WTC11 (cell line): ENCODE measurements around the gene C1orf174.

Experiments
- FOXJ3 ChIP-seq: sonication (generic); formaldehyde crosslinking; IDR thresholded peaks from 2 replicates; pipeline ENCODE4 v1.9.0; 2021; ENCODE audit warnings: missing genetic modification reagents, mild to moderate bottlenecking, borderline replicate concordance
- NR1H2 ChIP-seq: sonication (generic); formaldehyde crosslinking; IDR thresholded peaks from 2 replicates; pipeline ENCODE4 v1.9.0; 2021; ENCODE audit warnings: mild to moderate bottlenecking, moderate library complexity, missing genetic modification reagents
- ZNF121 ChIP-seq: sonication (generic); formaldehyde crosslinking; IDR thresholded peaks from 2 replicates; pipeline ENCODE4 v1.8.0; 2023; ENCODE audit warnings: missing genetic modification reagents
- ZNF423 ChIP-seq: fragments of 250-450 bp; sonication (Bioruptor Pico); IDR thresholded peaks from 2 replicates; pipeline ENCODE4 v2.1.2; 2022; ENCODE audit warnings: mild to moderate bottlenecking, moderate library complexity
- TF ChIP-seq, protein P1 (sequence below): sonication (generic); formaldehyde crosslinking; IDR thresholded peaks from 2 replicates; pipeline ENCODE4 v1.8.1; 2023; ENCODE audit warnings: mild to moderate bottlenecking, missing genetic modification reagents, moderate library complexity
- TF ChIP-seq, protein P2 (sequence below): sonication (generic); formaldehyde crosslinking; conservative IDR thresholded peaks from 2 replicates; pipeline ENCODE4 v1.8.1; 2022; ENCODE audit warnings: mild to moderate bottlenecking, missing genetic modification reagents
- TF ChIP-seq, protein P3 (sequence below): sonication (generic); formaldehyde crosslinking; IDR thresholded peaks from 2 replicates; pipeline ENCODE4 v1.8.1; 2022; ENCODE audit warnings: low read depth, missing genetic modification reagents, borderline replicate concordance
- TF ChIP-seq, protein P4 (sequence below): sonication (generic); formaldehyde crosslinking; IDR thresholded peaks from 2 replicates; pipeline ENCODE4 v1.8.0; 2022; ENCODE audit warnings: mild to moderate bottlenecking, missing genetic modification reagents
- TF ChIP-seq, protein P5 (sequence below): fragments of 200-600 bp; IDR thresholded peaks from 2 replicates; pipeline ENCODE4 v1.8.0; 2022; ENCODE audit warnings: antibody characterized with exemption
- TF ChIP-seq, protein P6 (sequence below): sonication (generic); formaldehyde crosslinking; IDR thresholded peaks from 2 replicates; pipeline ENCODE4 v1.8.0; 2022; ENCODE audit warnings: mild to moderate bottlenecking, missing genetic modification reagents

DNA sequence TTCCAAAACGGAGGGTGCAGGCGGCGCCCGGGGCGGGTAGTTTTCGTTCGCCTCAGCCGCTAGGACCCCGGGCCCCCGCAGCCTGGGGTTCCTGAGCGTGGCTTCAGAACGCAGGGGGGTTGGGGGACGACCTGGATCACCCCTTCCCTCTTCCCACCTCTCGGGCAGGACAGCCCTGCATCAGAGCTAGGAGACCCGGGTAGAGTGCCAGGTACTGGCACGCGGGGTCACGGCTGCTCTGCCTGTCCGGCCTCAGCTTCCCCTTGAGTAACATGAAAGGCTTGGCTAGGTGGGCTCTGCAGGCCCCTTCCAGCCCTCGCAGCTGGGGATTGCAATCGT is 42.3 kb downstream of the C1orf174 start:
- TF ChIP-seq, protein P1, sequence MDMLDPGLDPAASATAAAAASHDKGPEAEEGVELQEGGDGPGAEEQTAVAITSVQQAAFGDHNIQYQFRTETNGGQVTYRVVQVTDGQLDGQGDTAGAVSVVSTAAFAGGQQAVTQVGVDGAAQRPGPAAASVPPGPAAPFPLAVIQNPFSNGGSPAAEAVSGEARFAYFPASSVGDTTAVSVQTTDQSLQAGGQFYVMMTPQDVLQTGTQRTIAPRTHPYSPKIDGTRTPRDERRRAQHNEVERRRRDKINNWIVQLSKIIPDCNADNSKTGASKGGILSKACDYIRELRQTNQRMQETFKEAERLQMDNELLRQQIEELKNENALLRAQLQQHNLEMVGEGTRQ (CRISPR knock-in tag): no peak
- TF ChIP-seq, protein P2, sequence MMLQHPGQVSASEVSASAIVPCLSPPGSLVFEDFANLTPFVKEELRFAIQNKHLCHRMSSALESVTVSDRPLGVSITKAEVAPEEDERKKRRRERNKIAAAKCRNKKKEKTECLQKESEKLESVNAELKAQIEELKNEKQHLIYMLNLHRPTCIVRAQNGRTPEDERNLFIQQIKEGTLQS (CRISPR knock-in tag): no peak
- TF ChIP-seq, protein P3, sequence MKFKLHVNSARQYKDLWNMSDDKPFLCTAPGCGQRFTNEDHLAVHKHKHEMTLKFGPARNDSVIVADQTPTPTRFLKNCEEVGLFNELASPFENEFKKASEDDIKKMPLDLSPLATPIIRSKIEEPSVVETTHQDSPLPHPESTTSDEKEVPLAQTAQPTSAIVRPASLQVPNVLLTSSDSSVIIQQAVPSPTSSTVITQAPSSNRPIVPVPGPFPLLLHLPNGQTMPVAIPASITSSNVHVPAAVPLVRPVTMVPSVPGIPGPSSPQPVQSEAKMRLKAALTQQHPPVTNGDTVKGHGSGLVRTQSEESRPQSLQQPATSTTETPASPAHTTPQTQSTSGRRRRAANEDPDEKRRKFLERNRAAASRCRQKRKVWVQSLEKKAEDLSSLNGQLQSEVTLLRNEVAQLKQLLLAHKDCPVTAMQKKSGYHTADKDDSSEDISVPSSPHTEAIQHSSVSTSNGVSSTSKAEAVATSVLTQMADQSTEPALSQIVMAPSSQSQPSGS (CRISPR knock-in tag): no peak
- TF ChIP-seq ZNF121 (CRISPR knock-in tag) (no peak), ZNF423 (CRISPR knock-in tag) (no peak), NR1H2 (CRISPR knock-in tag) (no peak), FOXJ3 (CRISPR knock-in tag) (no peak)
- TF ChIP-seq, protein P4, sequence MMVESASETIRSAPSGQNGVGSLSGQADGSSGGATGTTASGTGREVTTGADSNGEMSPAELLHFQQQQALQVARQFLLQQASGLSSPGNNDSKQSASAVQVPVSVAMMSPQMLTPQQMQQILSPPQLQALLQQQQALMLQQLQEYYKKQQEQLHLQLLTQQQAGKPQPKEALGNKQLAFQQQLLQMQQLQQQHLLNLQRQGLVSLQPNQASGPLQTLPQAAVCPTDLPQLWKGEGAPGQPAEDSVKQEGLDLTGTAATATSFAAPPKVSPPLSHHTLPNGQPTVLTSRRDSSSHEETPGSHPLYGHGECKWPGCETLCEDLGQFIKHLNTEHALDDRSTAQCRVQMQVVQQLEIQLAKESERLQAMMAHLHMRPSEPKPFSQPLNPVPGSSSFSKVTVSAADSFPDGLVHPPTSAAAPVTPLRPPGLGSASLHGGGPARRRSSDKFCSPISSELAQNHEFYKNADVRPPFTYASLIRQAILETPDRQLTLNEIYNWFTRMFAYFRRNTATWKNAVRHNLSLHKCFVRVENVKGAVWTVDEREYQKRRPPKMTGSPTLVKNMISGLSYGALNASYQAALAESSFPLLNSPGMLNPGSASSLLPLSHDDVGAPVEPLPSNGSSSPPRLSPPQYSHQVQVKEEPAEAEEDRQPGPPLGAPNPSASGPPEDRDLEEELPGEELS (CRISPR knock-in tag): no peak
- TF ChIP-seq, protein P5, sequence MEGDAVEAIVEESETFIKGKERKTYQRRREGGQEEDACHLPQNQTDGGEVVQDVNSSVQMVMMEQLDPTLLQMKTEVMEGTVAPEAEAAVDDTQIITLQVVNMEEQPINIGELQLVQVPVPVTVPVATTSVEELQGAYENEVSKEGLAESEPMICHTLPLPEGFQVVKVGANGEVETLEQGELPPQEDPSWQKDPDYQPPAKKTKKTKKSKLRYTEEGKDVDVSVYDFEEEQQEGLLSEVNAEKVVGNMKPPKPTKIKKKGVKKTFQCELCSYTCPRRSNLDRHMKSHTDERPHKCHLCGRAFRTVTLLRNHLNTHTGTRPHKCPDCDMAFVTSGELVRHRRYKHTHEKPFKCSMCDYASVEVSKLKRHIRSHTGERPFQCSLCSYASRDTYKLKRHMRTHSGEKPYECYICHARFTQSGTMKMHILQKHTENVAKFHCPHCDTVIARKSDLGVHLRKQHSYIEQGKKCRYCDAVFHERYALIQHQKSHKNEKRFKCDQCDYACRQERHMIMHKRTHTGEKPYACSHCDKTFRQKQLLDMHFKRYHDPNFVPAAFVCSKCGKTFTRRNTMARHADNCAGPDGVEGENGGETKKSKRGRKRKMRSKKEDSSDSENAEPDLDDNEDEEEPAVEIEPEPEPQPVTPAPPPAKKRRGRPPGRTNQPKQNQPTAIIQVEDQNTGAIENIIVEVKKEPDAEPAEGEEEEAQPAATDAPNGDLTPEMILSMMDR: no peak
- TF ChIP-seq, protein P6, sequence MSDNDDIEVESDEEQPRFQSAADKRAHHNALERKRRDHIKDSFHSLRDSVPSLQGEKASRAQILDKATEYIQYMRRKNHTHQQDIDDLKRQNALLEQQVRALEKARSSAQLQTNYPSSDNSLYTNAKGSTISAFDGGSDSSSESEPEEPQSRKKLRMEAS (CRISPR knock-in tag): no peak
